Mucosa of descending colon (tissue), 3 donors: Measurements from ENCODE around the gene FYB1. TPM values are rescaled to one million over a fixed set of nuclear protein-coding genes. Genes with fewer than 3 reads are reported as not detected.
"Not testable (repeated sequence)": the region's sequence is repeated elsewhere in the genome, so short reads cannot be mapped to it uniquely, and the experiment has no call there.

Source experiments
- ATAC-seq: fragments of 200-7000 bp; cut with Tn5 transposase; one replicate; pipeline ENCODE4 v1.9.1; 2020; ENCODE audit warnings: mild to moderate bottlenecking, moderate library complexity
- DNase-seq, 3 donors: peaks; one replicate each; pipeline ENCODE4 v3.0.0-alpha.2; 2020
- H3K36me3 ChIP-seq: fragments of 200-600 bp; one replicate; pipeline ENCODE4 v1.8.0; 2021; ENCODE audit warnings: low read depth, mild to moderate bottlenecking
- H3K4me1 ChIP-seq: fragments of 200-600 bp; one replicate; pipeline ENCODE4 v1.8.0; 2021; ENCODE audit warnings: low read depth, mild to moderate bottlenecking
- H3K4me3 ChIP-seq: fragments of 200-600 bp; one replicate; pipeline ENCODE4 v1.8.0; 2021; ENCODE audit warnings: mild to moderate bottlenecking
- H3K9me3 ChIP-seq: fragments of 200-600 bp; one replicate; pipeline ENCODE4 v1.8.0; 2021; ENCODE audit warnings: mild to moderate bottlenecking
- intact Hi-C, 2 donors: fragments of 100-400 bp; cut with DNase I in 1 of 2; cut with micrococcal nuclease in 1 of 2; formaldehyde crosslinking; loops; one replicate each; pipeline versions ENCODE4 v1.11.0 to v1.11.1; 2022; cut with DNase I, micrococcal nuclease
- total RNA-seq, 3 donors: library from RNA; stranded (reverse); fragmentation: NEBNext Ultra II Directional in 2 of 3; extraction: Animal tissue kit (Norgen Biotek cat#: 25700) in 2 of 3; gene quantifications; one replicate each; pipeline versions ENCODE4 v1.2.1 to v1.2.4, GENCODE V29; 2021 to 2023
- TF ChIP-seq, protein P1 (sequence below): fragments of 200-600 bp; IDR thresholded peaks from one replicate; pipeline ENCODE4 v1.8.0; 2022; ENCODE audit warnings: antibody characterized with exemption, mild to moderate bottlenecking
- donor health status: DM: no; HTN: no; CAD: no; lungs with moderate emphysema.
- donor health status: DM: no; HTN: no; CAD: no.
- donor health status: DM: no; HTN: yes; CAD: no.

Gene FYB1
- total RNA-seq, 3 donors from 2014 or later = 11.5 to 19.4 (median 13.1) TPM

DNA sequence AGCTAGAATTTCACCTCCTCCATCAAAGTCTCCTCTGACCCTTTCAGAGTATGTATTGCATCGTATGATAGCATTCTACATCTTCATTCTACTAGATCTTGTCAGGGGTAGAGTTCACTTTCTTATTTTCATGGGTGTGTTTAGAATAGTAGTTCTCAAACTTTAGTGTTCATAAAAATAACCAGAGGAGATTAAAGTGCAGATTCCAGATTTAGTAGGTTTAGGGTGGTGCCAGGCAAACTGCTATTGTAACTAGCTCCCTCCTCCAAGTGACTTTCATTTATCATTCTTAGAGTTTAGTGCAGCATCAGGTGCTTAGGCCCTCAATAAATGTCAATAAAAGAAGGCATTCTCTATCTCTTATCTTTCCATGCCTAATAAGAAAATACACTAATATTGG lies 7.2 kb upstream of the FYB1 start:
- H3K4me1 ChIP-seq = no peaks in the 10 kb centered on the region
- intact Hi-C loops = loop anchor here in 1 of 2 donors (10.0 kb wide), 1 partner anchor 318 kb away; no protein-coding TSS in a partner anchor
- DNase-seq = no peak
- H3K36me3 ChIP-seq = no peaks in the 10 kb centered on the region
- ATAC-seq = peak; percentile 61
- no peak overlapping the region for H3K4me3 ChIP-seq
- H3K9me3 ChIP-seq = no peaks in the 10 kb centered on the region
- TF ChIP-seq, protein P1, sequence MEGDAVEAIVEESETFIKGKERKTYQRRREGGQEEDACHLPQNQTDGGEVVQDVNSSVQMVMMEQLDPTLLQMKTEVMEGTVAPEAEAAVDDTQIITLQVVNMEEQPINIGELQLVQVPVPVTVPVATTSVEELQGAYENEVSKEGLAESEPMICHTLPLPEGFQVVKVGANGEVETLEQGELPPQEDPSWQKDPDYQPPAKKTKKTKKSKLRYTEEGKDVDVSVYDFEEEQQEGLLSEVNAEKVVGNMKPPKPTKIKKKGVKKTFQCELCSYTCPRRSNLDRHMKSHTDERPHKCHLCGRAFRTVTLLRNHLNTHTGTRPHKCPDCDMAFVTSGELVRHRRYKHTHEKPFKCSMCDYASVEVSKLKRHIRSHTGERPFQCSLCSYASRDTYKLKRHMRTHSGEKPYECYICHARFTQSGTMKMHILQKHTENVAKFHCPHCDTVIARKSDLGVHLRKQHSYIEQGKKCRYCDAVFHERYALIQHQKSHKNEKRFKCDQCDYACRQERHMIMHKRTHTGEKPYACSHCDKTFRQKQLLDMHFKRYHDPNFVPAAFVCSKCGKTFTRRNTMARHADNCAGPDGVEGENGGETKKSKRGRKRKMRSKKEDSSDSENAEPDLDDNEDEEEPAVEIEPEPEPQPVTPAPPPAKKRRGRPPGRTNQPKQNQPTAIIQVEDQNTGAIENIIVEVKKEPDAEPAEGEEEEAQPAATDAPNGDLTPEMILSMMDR = no peak

DNA sequence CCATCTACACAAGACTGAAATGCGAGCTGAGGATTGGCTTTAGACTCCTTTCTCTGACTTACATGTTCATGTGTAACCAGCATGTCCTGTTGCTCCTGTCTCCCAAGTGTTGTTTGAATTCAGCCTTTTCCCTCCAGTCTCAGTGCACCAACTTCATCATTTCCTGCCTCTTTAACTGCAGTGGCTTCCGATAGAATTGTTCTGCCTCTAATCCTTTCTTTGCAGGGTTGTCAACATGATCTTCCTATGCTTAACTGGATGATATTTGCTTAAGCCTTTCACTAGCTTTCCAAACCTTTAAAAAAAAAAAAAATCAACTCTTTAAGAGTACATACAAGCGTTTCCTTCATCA lies 6.7 kb upstream of the FYB1 start:
- TF ChIP-seq, protein P1 = no peak
- intact Hi-C loops = loop anchor here in 1 of 2 donors (10.0 kb wide), 1 partner anchor 319 kb away; no protein-coding TSS in a partner anchor
- H3K4me1 ChIP-seq = no peaks in the 10 kb centered on the region
- no peak for DNase-seq
- no peak overlapping the region for H3K4me3 ChIP-seq
- ATAC-seq = no peak
- H3K36me3 ChIP-seq = no peaks in the 10 kb centered on the region
- H3K9me3 ChIP-seq = no peaks in the 10 kb centered on the region

- ATAC-seq (no peak), DNase-seq (no peak)
- TF ChIP-seq, protein P1 = no peak
- H3K4me3 ChIP-seq = no peak overlapping the region
- no peaks in the 10 kb centered on the region for H3K9me3 ChIP-seq
- no peaks in the 10 kb centered on the region for H3K4me1 ChIP-seq
- H3K36me3 ChIP-seq = no peaks in the 10 kb centered on the region
- intact Hi-C loops = loop anchor here in 1 of 2 donors (10.0 kb wide), 1 partner anchor 319 kb away; no protein-coding TSS in a partner anchor
These were observed 6.2 kb upstream of the FYB1 start for GRCh38 chr5:39225405-39226099.

GRCh38 chr5:39224196-39224761 lies 4.9 kb upstream of the FYB1 start:
- peak; percentile 60 to 73 (median 70) for DNase-seq
- intact Hi-C loops = loop anchor here in 1 of 2 donors (10.0 kb wide), 1 partner anchor 321 kb away; no protein-coding TSS in a partner anchor

DNA sequence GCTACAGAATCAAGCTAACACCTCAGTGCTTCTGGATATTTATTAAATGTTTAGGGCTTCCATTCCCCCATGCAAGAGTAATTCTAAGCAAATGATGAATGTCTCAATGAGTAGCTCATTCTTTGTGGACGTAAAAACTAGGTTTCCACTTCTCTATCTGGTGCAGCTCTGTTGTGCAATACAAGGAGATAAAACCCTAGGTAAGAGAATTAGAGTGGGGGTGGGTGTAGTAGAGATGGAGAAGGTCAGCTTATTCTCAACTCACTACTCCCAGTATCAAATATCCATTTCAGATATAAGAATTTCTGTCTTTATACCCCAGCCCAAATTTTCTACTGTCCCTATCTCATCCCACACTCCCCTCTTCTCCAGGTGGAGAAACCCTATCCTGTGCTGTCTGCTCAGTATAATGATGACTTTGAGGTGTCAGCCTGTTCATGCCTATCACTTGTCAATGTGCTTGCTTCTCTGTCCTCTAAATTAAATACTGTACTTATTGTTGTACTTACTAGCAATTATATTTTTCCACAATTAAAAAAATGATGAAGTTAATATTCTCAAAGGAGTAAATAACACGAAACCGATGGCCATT lies 4.3 kb upstream of the FYB1 start:
- no peak for ATAC-seq
- H3K4me3 ChIP-seq = no peak overlapping the region
- H3K9me3 ChIP-seq = no peaks in the 10 kb centered on the region
- no peak for DNase-seq
- TF ChIP-seq, protein P1 = no peak
- H3K36me3 ChIP-seq = no peaks in the 10 kb centered on the region
- intact Hi-C loops = loop anchor here in 1 of 2 donors (10.0 kb wide), 1 partner anchor 321 kb away; no protein-coding TSS in a partner anchor
- H3K4me1 ChIP-seq = no peaks in the 10 kb centered on the region

More at GRCh38 chr5:39224196-39224761, 4.9 kb upstream of the FYB1 start:
- Histone ChIP-seq H3K36me3 (no peaks in the 10 kb centered on the region), H3K4me3 (no peak overlapping the region), H3K9me3 (no peaks in the 10 kb centered on the region), H3K4me1 (no peaks in the 10 kb centered on the region)
- ATAC-seq = peak; percentile 94
- TF ChIP-seq, protein P1 = no peak

DNA sequence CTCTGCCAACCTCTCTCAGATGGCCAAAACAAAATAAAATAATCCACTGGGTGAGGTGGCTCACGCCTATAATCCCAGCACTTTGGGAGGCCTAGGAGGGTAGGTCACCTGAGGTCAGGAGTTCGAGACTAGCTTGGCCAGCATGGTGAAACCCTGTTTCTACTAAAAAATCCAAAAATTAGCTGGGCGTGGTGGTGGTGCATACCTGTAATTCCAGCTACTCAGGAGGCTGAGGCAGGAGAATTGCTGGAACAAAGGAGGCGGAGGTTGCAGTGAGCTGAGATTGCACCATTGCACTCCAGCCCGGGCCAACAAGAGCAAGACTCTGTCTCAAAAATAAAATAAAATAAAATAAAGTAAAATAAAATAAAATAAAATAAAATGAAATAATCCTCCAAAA lies 2.3 kb upstream of the FYB1 start:
- not testable (repeated sequence) for DNase-seq, H3K4me1 ChIP-seq, H3K4me3 ChIP-seq, ATAC-seq, H3K9me3 ChIP-seq, H3K36me3 ChIP-seq
- intact Hi-C loops = loop anchor here in 1 of 2 donors (10.0 kb wide), 1 partner anchor 323 kb away; no protein-coding TSS in a partner anchor
